ENCODE results near the gene PUM1. TPM values are rescaled to one million over a fixed set of nuclear protein-coding genes. Genes with fewer than 3 reads are reported as not detected.

Gene PUM1
- total RNA-seq, 4 donors from 2014 or later = 75.1 to 104 (median 86.4) TPM

DNA sequence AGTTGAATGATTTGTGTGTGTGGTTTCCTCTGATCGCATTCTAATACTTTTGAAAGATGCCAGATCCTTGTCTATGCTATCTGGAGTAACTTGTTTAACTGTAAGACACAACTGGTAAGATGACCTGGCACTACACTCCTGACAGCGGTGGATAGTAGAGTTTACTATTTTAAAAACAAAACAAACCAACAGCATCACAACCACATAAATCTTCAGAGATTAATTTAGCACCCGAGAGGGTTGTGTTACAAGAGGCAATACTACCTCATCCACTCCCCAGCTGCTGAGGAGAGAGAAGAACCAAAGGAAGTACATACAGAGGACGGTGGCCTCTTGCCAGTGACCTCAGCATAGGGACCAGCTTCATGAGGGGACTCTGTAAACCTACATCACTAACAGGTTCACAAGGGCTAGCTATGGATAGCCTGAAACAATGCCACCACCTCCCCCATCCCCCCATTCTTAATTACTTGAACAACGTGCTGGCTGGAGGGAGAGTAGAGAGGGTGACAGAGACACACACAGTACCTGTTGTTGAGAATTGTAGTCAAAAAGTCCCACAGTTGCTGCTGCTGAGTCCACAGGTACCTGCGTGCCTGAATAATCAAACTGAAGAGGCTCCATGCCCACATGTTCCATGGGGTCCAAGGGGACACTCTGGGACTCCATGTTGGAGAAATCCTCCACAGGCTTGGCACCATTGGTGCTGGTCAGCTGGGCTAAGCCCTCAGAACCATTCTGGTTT, 73.5 kb downstream of the PUM1 start:
- TF ChIP-seq, protein P1, sequence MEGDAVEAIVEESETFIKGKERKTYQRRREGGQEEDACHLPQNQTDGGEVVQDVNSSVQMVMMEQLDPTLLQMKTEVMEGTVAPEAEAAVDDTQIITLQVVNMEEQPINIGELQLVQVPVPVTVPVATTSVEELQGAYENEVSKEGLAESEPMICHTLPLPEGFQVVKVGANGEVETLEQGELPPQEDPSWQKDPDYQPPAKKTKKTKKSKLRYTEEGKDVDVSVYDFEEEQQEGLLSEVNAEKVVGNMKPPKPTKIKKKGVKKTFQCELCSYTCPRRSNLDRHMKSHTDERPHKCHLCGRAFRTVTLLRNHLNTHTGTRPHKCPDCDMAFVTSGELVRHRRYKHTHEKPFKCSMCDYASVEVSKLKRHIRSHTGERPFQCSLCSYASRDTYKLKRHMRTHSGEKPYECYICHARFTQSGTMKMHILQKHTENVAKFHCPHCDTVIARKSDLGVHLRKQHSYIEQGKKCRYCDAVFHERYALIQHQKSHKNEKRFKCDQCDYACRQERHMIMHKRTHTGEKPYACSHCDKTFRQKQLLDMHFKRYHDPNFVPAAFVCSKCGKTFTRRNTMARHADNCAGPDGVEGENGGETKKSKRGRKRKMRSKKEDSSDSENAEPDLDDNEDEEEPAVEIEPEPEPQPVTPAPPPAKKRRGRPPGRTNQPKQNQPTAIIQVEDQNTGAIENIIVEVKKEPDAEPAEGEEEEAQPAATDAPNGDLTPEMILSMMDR (IDR thresholded peaks at IDR 0.05; ENCODE audit: low read depth) = no peak

DNA sequence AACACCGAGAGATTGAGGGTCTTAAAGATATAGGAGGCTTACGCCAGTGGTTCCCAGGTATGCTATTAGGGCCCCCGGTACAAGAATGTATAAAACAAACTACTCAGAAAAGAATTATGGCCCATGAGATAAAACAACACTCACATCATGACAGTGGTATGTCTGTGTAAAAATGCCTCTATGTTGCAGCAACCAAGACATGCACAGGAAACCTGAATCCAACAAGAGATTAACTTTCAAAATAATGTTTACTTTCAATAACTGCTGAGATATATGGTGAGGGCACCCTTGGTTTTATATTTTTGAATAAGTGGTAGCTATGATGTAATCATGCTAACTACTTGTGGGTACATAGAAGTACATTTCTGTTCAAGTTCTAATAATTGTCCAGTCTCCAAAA, 74.9 kb downstream of the PUM1 start:
- TF ChIP-seq, protein P1 (IDR thresholded peaks at IDR 0.05; ENCODE audit: low read depth) = no peak

DNA sequence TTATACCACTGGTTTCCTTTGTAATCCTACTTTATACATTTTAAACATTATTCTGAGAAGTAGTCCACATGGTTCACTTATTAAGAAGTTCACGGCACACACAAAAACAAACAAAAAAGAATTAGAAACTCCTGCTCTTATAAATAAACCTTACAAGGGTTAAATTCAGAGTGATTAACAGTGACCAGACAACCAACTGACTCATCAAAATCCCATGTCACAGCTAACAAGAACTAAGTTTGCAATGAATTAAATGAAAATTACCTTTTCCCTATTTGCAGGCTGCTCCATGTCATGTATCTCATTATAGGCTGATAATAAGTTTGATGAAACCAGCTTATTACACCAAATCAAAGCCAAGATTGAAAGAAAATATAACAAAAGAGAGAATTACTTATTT, 77.5 kb downstream of the PUM1 start:
- TF ChIP-seq, protein P1 (IDR thresholded peaks at IDR 0.05; ENCODE audit: low read depth) = no peak

DNA sequence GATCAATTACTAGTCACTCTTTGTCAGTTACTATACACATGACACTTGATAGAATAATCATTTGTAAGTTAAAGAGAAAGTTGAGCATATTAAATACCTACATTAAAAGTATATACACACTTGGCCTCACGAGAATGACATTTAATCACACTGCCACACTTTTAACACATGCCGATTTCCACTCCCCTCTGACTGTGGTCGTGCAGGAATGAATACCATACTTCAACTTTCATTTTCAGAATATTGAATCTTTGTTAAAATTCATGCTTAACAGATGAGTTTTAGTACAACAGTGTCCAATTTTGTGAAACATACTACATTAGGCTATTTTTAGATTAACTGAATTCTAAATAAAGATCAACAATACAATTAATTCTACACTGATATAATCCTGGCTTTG, 78.8 kb downstream of the PUM1 start:
- TF ChIP-seq, protein P1 (IDR thresholded peaks at IDR 0.05; ENCODE audit: low read depth) = no peak

DNA sequence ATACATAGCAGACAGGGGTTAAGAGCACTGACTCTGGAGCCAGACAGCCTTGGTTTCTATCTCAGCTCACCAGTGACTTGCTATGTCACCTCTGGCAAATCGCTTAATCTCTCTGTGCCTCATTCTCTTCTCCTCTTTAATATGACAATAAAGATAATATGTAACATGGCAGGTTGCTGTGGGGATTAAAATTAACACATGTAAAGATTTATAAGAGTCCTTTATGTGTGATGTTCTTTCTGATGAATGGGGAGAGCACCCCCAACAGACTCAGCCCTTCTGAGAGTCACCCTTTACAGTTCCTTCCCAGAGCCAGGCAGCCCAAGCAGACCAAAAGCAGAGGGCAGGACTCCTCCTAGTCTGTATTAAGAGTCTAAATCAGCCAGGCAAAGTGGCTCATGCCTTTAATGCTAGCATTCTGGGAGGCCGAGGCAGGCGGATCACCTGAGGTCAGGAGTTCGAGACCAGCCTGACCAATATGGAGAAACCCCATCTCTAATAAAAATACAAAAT, 80.5 kb downstream of the PUM1 start:
- TF ChIP-seq, protein P1 (IDR thresholded peaks at IDR 0.05; ENCODE audit: low read depth) = no peak

DNA sequence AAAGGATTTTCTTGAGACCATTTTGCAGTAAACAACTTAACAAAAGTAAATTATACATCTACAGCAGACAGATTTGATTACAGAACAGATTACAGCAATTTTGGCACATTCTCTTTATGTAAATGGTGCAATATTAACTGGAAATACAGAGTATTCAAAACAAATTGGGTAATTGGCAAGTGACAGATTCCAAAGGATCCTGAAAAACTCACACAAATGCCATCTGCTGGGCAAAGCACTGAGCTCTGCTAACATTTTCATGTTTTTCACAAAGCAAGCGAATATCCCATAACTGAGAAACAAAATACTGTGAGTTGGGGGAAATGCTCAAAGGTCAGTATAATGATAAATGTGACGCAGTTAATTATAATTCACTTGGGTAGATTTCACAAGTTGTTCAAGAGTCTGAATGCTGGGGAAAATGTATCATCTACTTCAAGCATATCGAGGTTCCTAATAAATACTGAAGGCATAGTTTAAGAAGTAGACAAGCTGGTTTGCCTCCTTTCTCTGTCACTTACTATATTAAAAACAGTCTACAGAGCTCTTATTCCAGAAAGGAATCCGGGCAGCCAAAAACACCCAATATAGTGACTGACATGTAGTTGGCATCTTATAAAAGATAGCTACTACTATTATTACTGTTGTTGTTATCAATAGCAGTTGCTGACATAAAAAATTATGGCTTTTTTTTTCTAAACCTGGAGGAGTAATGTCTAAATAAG, 81.2 kb downstream of the PUM1 start:
- TF ChIP-seq, protein P1 (IDR thresholded peaks at IDR 0.05; ENCODE audit: low read depth) = no peak

DNA sequence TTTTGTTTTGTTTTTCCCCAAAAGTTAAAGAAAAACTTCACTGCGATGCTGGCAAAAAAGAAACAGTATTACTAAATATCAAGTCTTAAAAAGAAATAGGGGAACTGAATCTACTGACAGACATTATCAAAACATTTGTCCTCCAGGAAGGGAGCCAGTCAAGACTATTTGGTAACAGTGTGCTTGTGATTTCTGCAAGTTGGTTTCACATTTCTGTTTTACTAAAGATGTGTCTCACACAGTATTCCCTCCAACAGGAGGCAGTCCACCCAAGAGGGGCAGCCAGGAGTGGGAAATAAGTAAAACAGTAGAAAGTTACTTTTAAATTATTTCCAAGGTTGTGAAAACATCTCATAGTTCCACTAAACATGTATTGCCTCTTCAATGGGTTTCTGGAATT, 82.6 kb downstream of the PUM1 start:
- TF ChIP-seq, protein P1 (IDR thresholded peaks at IDR 0.05; ENCODE audit: low read depth) = no peak

Data from subcutaneous adipose tissue (tissue), 4 donors.